Measurements from ENCODE around the gene KIAA1614.

KIAA1614 gene

GRCh38 chr1:180912801-180913565 lies at the start of gene KIAA1614:
KIAA1614 (plus strand) TSS chr1:180912897; CDS start chr1:180913244, 347 bp downstream.
- peak within 1 kb of the TSS; percentile 65; the same call in 1 of the 2 replicates for H3K4me3 ChIP-seq (ENCODE audit: low read length)

GRCh38 chr1:180863158-180863775 lies 49.4 kb upstream of the KIAA1614 start:
- no peak for TF ChIP-seq ZNF274 (IDR thresholded peaks at IDR 0.05; ENCODE audit: low read depth, low read length)
- no peak overlapping the region for H3K4me3 ChIP-seq (ENCODE audit: low read length)

More at GRCh38 chr1:180912801-180913565, at the start of gene KIAA1614:
- TF ChIP-seq ZNF274 (IDR thresholded peaks at IDR 0.05; ENCODE audit: low read depth, low read length) = no peak

- H3K4me3 ChIP-seq (ENCODE audit: low read length) = no peak overlapping the region
- TF ChIP-seq ZNF274 (IDR thresholded peaks at IDR 0.05; ENCODE audit: low read depth, low read length) = no peak
Observed at GRCh38 chr1:180881806-180882509, 30.7 kb upstream of the KIAA1614 start.

GRCh38 chr1:180884588-180885300 lies 28.0 kb upstream of the KIAA1614 start:
- H3K4me3 ChIP-seq (ENCODE audit: low read length) = no peak overlapping the region
- TF ChIP-seq ZNF274 (IDR thresholded peaks at IDR 0.05; ENCODE audit: low read depth, low read length) = no peak

GRCh38 chr1:180886338-180886737 lies 26.4 kb upstream of the KIAA1614 start:
- no peak overlapping the region for H3K4me3 ChIP-seq (ENCODE audit: low read length)
- TF ChIP-seq ZNF274 (IDR thresholded peaks at IDR 0.05; ENCODE audit: low read depth, low read length) = no peak

GRCh38 chr1:180887841-180888240 lies 24.9 kb upstream of the KIAA1614 start:
- no peak overlapping the region for H3K4me3 ChIP-seq (ENCODE audit: low read length)
- no peak for TF ChIP-seq ZNF274 (IDR thresholded peaks at IDR 0.05; ENCODE audit: low read depth, low read length)

GRCh38 chr1:180888870-180889269 lies 23.8 kb upstream of the KIAA1614 start:
- no peak overlapping the region for H3K4me3 ChIP-seq (ENCODE audit: low read length)
- no peak for TF ChIP-seq ZNF274 (IDR thresholded peaks at IDR 0.05; ENCODE audit: low read depth, low read length)

GRCh38 chr1:180889325-180889724 lies 23.4 kb upstream of the KIAA1614 start:
- H3K4me3 ChIP-seq (ENCODE audit: low read length) = no peak overlapping the region
- no peak for TF ChIP-seq ZNF274 (IDR thresholded peaks at IDR 0.05; ENCODE audit: low read depth, low read length)

GRCh38 chr1:180892272-180892671 lies 20.4 kb upstream of the KIAA1614 start:
- H3K4me3 ChIP-seq (ENCODE audit: low read length) = no peak overlapping the region
- TF ChIP-seq ZNF274 (IDR thresholded peaks at IDR 0.05; ENCODE audit: low read depth, low read length) = no peak

- TF ChIP-seq ZNF274 (IDR thresholded peaks at IDR 0.05; ENCODE audit: low read depth, low read length) = no peak
- H3K4me3 ChIP-seq (ENCODE audit: low read length) = no peak overlapping the region
Observed at GRCh38 chr1:180892675-180893074, 20.0 kb upstream of the KIAA1614 start.

- no peak overlapping the region for H3K4me3 ChIP-seq (ENCODE audit: low read length)
Observed at GRCh38 chr1:180893614-180894013, 19.1 kb upstream of the KIAA1614 start.

GRCh38 chr1:180896161-180896560 lies 16.5 kb upstream of the KIAA1614 start:
- H3K4me3 ChIP-seq (ENCODE audit: low read length) = no peak overlapping the region
- no peak for TF ChIP-seq ZNF274 (IDR thresholded peaks at IDR 0.05; ENCODE audit: low read depth, low read length)

More at GRCh38 chr1:180893614-180894013, 19.1 kb upstream of the KIAA1614 start:
- TF ChIP-seq ZNF274 (IDR thresholded peaks at IDR 0.05; ENCODE audit: low read depth, low read length) = no peak

- no peak for TF ChIP-seq ZNF274 (IDR thresholded peaks at IDR 0.05; ENCODE audit: low read depth, low read length)
Observed at GRCh38 chr1:180898441-180899219, 14.1 kb upstream of the KIAA1614 start.

More at GRCh38 chr1:180898441-180899219, 14.1 kb upstream of the KIAA1614 start:
- H3K4me3 ChIP-seq (ENCODE audit: low read length) = no peak overlapping the region

Data from GM08714 (cell line).